ENCODE data around the gene EHBP1.

Gene EHBP1

GRCh38 chr2:62760026-62760425, 54.5 kb downstream of the EHBP1 start:
- no peak overlapping the region for H3K4me3 ChIP-seq (ENCODE audit: low read depth, low read length, poor library complexity, severe bottlenecking)
- H3F3A ChIP-seq (ENCODE audit: insufficient read depth, low read length) = no peaks in the 10 kb centered on the region
- H3K27ac ChIP-seq (ENCODE audit: low read depth, low read length, poor library complexity, severe bottlenecking) = no peak overlapping the region
- H3K79me2 ChIP-seq (ENCODE audit: insufficient read depth, low read length) = no peaks in the 10 kb centered on the region
- no peaks in the 10 kb centered on the region for H3K4me1 ChIP-seq (ENCODE audit: insufficient read depth, low read length, severe bottlenecking)
- no peaks in the 10 kb centered on the region for H3K9me3 ChIP-seq (ENCODE audit: low read length)
- no peaks in the 10 kb centered on the region for H4K20me1 ChIP-seq (ENCODE audit: insufficient read depth, low read length)
- no peak for TF ChIP-seq CTCF (IDR thresholded peaks at IDR 0.05; ENCODE audit: low read length)
- TF ChIP-seq EZH2 (IDR thresholded peaks at IDR 0.05; ENCODE audit: borderline replicate concordance, low read length) = no peak
- no peaks in the 10 kb centered on the region for H3K9me2 ChIP-seq (ENCODE audit: low read depth, low read length)
- no peak overlapping the region for H2AFZ ChIP-seq (ENCODE audit: low read length)
- no peaks in the 10 kb centered on the region for H3K36me3 ChIP-seq (ENCODE audit: insufficient read depth, low read length)
- H3K27me3 ChIP-seq (ENCODE audit: insufficient read depth, low read length) = no peaks in the 10 kb centered on the region
- H3K9ac ChIP-seq (ENCODE audit: low read length) = no peak overlapping the region
- H3K4me2 ChIP-seq (ENCODE audit: low read length) = no peak overlapping the region

- no peak overlapping the region for H3K27ac ChIP-seq (ENCODE audit: low read depth, low read length, poor library complexity, severe bottlenecking)
- no peak overlapping the region for H3K9ac ChIP-seq (ENCODE audit: low read length)
- H3F3A ChIP-seq (ENCODE audit: insufficient read depth, low read length) = no peaks in the 10 kb centered on the region
- H3K27me3 ChIP-seq (ENCODE audit: insufficient read depth, low read length) = no peaks in the 10 kb centered on the region
- no peak for TF ChIP-seq EZH2 (IDR thresholded peaks at IDR 0.05; ENCODE audit: borderline replicate concordance, low read length)
- TF ChIP-seq CTCF (IDR thresholded peaks at IDR 0.05; ENCODE audit: low read length) = no peak
- no peaks in the 10 kb centered on the region for H3K36me3 ChIP-seq (ENCODE audit: insufficient read depth, low read length)
- no peak overlapping the region for H3K4me2 ChIP-seq (ENCODE audit: low read length)
- no peak overlapping the region for H2AFZ ChIP-seq (ENCODE audit: low read length)
- no peaks in the 10 kb centered on the region for H3K9me2 ChIP-seq (ENCODE audit: low read depth, low read length)
- H4K20me1 ChIP-seq (ENCODE audit: insufficient read depth, low read length) = no peaks in the 10 kb centered on the region
- H3K4me3 ChIP-seq (ENCODE audit: low read depth, low read length, poor library complexity, severe bottlenecking) = no peak overlapping the region
- H3K79me2 ChIP-seq (ENCODE audit: insufficient read depth, low read length) = no peaks in the 10 kb centered on the region
- no peaks in the 10 kb centered on the region for H3K4me1 ChIP-seq (ENCODE audit: insufficient read depth, low read length, severe bottlenecking)
- no peaks in the 10 kb centered on the region for H3K9me3 ChIP-seq (ENCODE audit: low read length)
These were observed 55.0 kb downstream of the EHBP1 start for GRCh38 chr2:62760555-62760954.

- Histone ChIP-seq H3K4me2 (ENCODE audit: low read length) (no peak overlapping the region), H3K27me3 (ENCODE audit: insufficient read depth, low read length) (no peaks in the 10 kb centered on the region), H3K36me3 (ENCODE audit: insufficient read depth, low read length) (no peaks in the 10 kb centered on the region), H3K4me1 (ENCODE audit: insufficient read depth, low read length, severe bottlenecking) (no peaks in the 10 kb centered on the region), H3K79me2 (ENCODE audit: insufficient read depth, low read length) (no peaks in the 10 kb centered on the region), H3K9me2 (ENCODE audit: low read depth, low read length) (no peaks in the 10 kb centered on the region), H3K4me3 (ENCODE audit: low read depth, low read length, poor library complexity, severe bottlenecking) (no peak overlapping the region), H2AFZ (ENCODE audit: low read length) (no peak overlapping the region), H3K27ac (ENCODE audit: low read depth, low read length, poor library complexity, severe bottlenecking) (no peak overlapping the region), H3K9ac (ENCODE audit: low read length) (no peak overlapping the region), H3K9me3 (ENCODE audit: low read length) (no peaks in the 10 kb centered on the region), H3F3A (ENCODE audit: insufficient read depth, low read length) (no peaks in the 10 kb centered on the region), H4K20me1 (ENCODE audit: insufficient read depth, low read length) (no peaks in the 10 kb centered on the region)
- TF ChIP-seq CTCF (IDR thresholded peaks at IDR 0.05; ENCODE audit: low read length) = no peak
- TF ChIP-seq EZH2 (IDR thresholded peaks at IDR 0.05; ENCODE audit: borderline replicate concordance, low read length) = no peak
These were observed 60.3 kb downstream of the EHBP1 start for GRCh38 chr2:62765619-62766376.
